ENCODE results near the gene DUSP18. TPM values are rescaled to one million over a fixed set of nuclear protein-coding genes. Genes with fewer than 3 reads are reported as not detected.

DUSP18 gene
- total and polyA plus RNA-seq, 9 of the 15 experiments (the other 6 are each of a cell fraction or from before 2014, with no cell fraction given), result 1.00 to 3.7 (median 1.5) TPM

DNA sequence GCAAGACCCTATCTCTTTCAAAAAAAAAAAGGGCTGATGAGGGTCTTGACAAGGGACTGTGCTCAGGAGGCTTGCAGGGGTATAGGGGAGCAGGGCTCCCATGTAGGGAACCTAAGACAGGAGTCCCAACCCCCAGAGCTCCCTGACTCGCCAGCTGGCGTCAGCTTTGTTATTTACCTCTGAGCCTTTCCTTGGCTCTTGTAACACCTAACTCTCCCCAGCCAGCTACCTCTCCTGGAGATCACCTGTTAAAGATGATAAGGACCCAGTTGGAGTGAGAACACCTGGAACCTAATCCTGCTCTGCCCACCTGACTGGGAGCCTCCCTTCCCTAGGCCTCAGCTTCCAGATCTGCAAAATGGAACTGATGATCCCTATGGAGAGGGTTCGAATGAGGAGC lies 18.9 kb downstream of the DUSP18 start:
- peak; percentile 62 for TF ChIP-seq RBM25 (IDR thresholded peaks at IDR 0.05; ENCODE audit: low read depth, low read length, severe bottlenecking)
- TF ChIP-seq FOXP1 (CRISPR knock-in tag; IDR thresholded peaks at IDR 0.05), result no peak
- TF ChIP-seq BCOR (IDR thresholded peaks at IDR 0.05), result peak; percentile 44; the same call in 1 of the 2 replicates
- TF ChIP-seq, protein P1, sequence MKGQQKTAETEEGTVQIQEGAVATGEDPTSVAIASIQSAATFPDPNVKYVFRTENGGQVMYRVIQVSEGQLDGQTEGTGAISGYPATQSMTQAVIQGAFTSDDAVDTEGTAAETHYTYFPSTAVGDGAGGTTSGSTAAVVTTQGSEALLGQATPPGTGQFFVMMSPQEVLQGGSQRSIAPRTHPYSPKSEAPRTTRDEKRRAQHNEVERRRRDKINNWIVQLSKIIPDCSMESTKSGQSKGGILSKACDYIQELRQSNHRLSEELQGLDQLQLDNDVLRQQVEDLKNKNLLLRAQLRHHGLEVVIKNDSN (CRISPR knock-in tag; IDR thresholded peaks at IDR 0.05), result no peak
- no peak for TF ChIP-seq ZNF57 (CRISPR knock-in tag; IDR thresholded peaks at IDR 0.05)
- Histone ChIP-seq H4K20me1 (replicated peaks; ENCODE audit: control insufficient read depth, insufficient read depth, low read length) (no peaks in the 10 kb centered on the region), H3K27ac (ENCODE audit: extremely low read depth, low read depth, low read length) (no peak overlapping the region; the same call in 2 of the 3 replicates), H3K9me1 (ENCODE audit: control insufficient read depth, insufficient read depth, low read length) (no peaks in the 10 kb centered on the region), H2AFZ (ENCODE audit: low read depth, low read length) (no peak overlapping the region), H3K27me3 (ENCODE audit: control insufficient read depth in 2 of 2, insufficient read depth in 2 of 2, low read length in 2 of 2) (no peaks in the 10 kb centered on the region), H3K9ac (ENCODE audit: insufficient read depth in 1 of 2, low read depth in 2 of 2, low read length in 2 of 2) (peak overlapping the region in 1 of 2 experiments; percentile 66; a peak in 1 of 4 replicates), H3K4me1 (replicated peaks in 1 of 2; ENCODE audit: control insufficient read depth in 2 of 2, insufficient read depth in 2 of 2, low read length in 2 of 2) (peaks cover 17 to 19% of the 10 kb centered on the region in 2 experiments; a peak in 4 of 5 replicates), H3K4me2 (ENCODE audit: insufficient read depth, low read length) (no peak overlapping the region), H3K4me3 (no peak overlapping the region), H3K79me2 (ENCODE audit: control insufficient read depth, insufficient read depth, low read length) (no peaks in the 10 kb centered on the region), H3K36me3 (ENCODE audit: control insufficient read depth, insufficient read depth, low read length) (no peaks in the 10 kb centered on the region), H3K9me3 (replicated peaks; ENCODE audit: control insufficient read depth, insufficient read depth, low read depth, low read length) (no peaks in the 10 kb centered on the region)
- FAIRE-seq (no peak), DNase-seq (ENCODE audit: extremely low read depth in 1 of 4, low spot score in 3 of 4) (no peak), ATAC-seq (no peak)
- POLR2A ChIA-PET, result interaction anchor here (0.7 to 1.6 kb wide), 4 partner anchors 10 to 120 kb away, joined by 3 to 4 read pairs (median 4); no protein-coding TSS in a partner anchor
- no TSS peak for BruUV-seq (replicated peaks)
- CTCF ChIA-PET (ENCODE audit: low intra/inter-chr PET ratio), result no interaction called here
- in situ Hi-C loops (cut with MboI), result no loop called here
- 83% methylated on average over 3 of the region's 3 CpGs for WGBS (ENCODE audit: insufficient coverage, low coverage, missing lambda C conversion rate)
- intact Hi-C loops (cut with micrococcal nuclease), result no loop called here

DNA sequence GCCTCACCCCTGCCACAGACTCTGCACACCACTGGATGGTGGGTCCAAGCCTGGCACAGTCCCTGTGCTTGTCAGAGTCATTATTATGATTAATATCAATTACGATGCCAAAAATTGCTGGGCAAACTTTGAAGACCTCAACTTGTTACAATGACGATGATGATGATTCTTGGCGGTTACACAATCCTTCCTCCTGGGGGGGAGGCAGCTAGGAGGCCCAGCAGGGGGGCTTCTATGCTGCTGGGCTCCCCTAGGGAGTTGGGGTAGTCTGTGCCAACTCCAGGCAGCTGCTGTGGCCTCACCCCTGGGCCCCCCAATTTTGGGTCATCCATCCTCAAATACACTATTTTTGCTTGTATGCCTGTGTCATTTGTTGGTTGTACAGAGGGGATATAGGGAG lies 20.1 kb downstream of the DUSP18 start:
- no peaks in the 10 kb centered on the region for H3K9me1 ChIP-seq (ENCODE audit: control insufficient read depth, insufficient read depth, low read length)
- H3K4me3 ChIP-seq, result no peak overlapping the region
- H3K36me3 ChIP-seq (ENCODE audit: control insufficient read depth, insufficient read depth, low read length), result no peaks in the 10 kb centered on the region
- no peak for FAIRE-seq
- ChIA-PET CTCF (ENCODE audit: low intra/inter-chr PET ratio) (no interaction called here), POLR2A (no interaction called here)
- peaks cover 17 to 25% of the 10 kb centered on the region in 2 experiments; a peak in 4 of 5 replicates for H3K4me1 ChIP-seq (replicated peaks in 1 of 2; ENCODE audit: control insufficient read depth in 2 of 2, insufficient read depth in 2 of 2, low read length in 2 of 2)
- H3K9ac ChIP-seq (ENCODE audit: insufficient read depth in 1 of 2, low read depth in 2 of 2, low read length in 2 of 2), result no peak overlapping the region
- DNase-seq (ENCODE audit: extremely low read depth in 1 of 4, low spot score in 3 of 4), result no peak
- 49% methylated on average over 3 of the region's 3 CpGs for WGBS (ENCODE audit: insufficient coverage, low coverage, missing lambda C conversion rate)
- H2AFZ ChIP-seq (ENCODE audit: low read depth, low read length), result no peak overlapping the region
- no TSS peak for BruUV-seq (replicated peaks)
- H3K9me3 ChIP-seq (replicated peaks; ENCODE audit: control insufficient read depth, insufficient read depth, low read depth, low read length), result no peaks in the 10 kb centered on the region
- no peaks in the 10 kb centered on the region for H3K79me2 ChIP-seq (ENCODE audit: control insufficient read depth, insufficient read depth, low read length)
- no peaks in the 10 kb centered on the region for H3K27me3 ChIP-seq (ENCODE audit: control insufficient read depth in 2 of 2, insufficient read depth in 2 of 2, low read length in 2 of 2)
- in situ Hi-C loops (cut with MboI), result no loop called here
- no peak overlapping the region for H3K4me2 ChIP-seq (ENCODE audit: insufficient read depth, low read length)
- no peak overlapping the region for H3K27ac ChIP-seq (ENCODE audit: extremely low read depth, low read depth, low read length)
- intact Hi-C loops (cut with micrococcal nuclease), result no loop called here
- H4K20me1 ChIP-seq (replicated peaks; ENCODE audit: control insufficient read depth, insufficient read depth, low read length), result no peaks in the 10 kb centered on the region
- no peak for ATAC-seq
- TF ChIP-seq TFAM (CRISPR knock-in tag; conservative IDR thresholded peaks at IDR 0.05), result no peak
- TF ChIP-seq SRSF7 (optimal IDR thresholded peaks at IDR 0.05; ENCODE audit: low read depth, low read length), result no peak
- TF ChIP-seq, protein P2, sequence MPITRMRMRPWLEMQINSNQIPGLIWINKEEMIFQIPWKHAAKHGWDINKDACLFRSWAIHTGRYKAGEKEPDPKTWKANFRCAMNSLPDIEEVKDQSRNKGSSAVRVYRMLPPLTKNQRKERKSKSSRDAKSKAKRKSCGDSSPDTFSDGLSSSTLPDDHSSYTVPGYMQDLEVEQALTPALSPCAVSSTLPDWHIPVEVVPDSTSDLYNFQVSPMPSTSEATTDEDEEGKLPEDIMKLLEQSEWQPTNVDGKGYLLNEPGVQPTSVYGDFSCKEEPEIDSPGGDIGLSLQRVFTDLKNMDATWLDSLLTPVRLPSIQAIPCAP (CRISPR knock-in tag; IDR thresholded peaks at IDR 0.05; ENCODE audit: borderline replicate concordance), result no peak
- TF ChIP-seq, protein P3, sequence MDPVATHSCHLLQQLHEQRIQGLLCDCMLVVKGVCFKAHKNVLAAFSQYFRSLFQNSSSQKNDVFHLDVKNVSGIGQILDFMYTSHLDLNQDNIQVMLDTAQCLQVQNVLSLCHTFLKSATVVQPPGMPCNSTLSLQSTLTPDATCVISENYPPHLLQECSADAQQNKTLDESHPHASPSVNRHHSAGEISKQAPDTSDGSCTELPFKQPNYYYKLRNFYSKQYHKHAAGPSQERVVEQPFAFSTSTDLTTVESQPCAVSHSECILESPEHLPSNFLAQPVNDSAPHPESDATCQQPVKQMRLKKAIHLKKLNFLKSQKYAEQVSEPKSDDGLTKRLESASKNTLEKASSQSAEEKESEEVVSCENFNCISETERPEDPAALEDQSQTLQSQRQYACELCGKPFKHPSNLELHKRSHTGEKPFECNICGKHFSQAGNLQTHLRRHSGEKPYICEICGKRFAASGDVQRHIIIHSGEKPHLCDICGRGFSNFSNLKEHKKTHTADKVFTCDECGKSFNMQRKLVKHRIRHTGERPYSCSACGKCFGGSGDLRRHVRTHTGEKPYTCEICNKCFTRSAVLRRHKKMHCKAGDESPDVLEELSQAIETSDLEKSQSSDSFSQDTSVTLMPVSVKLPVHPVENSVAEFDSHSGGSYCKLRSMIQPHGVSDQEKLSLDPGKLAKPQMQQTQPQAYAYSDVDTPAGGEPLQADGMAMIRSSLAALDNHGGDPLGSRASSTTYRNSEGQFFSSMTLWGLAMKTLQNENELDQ (CRISPR knock-in tag; IDR thresholded peaks at IDR 0.05; ENCODE audit: borderline replicate concordance), result no peak
- TF ChIP-seq, protein P4, sequence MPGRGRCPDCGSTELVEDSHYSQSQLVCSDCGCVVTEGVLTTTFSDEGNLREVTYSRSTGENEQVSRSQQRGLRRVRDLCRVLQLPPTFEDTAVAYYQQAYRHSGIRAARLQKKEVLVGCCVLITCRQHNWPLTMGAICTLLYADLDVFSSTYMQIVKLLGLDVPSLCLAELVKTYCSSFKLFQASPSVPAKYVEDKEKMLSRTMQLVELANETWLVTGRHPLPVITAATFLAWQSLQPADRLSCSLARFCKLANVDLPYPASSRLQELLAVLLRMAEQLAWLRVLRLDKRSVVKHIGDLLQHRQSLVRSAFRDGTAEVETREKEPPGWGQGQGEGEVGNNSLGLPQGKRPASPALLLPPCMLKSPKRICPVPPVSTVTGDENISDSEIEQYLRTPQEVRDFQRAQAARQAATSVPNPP (IDR thresholded peaks at IDR 0.05; ENCODE audit: borderline replicate concordance, insufficient read depth, insufficient read length), result no peak
- no peak for TF ChIP-seq CAMTA2 (CRISPR knock-in tag; conservative IDR thresholded peaks at IDR 0.05)

All from K562 (cell line).